ENCODE measurements around the gene TBC1D22A.

DNA sequence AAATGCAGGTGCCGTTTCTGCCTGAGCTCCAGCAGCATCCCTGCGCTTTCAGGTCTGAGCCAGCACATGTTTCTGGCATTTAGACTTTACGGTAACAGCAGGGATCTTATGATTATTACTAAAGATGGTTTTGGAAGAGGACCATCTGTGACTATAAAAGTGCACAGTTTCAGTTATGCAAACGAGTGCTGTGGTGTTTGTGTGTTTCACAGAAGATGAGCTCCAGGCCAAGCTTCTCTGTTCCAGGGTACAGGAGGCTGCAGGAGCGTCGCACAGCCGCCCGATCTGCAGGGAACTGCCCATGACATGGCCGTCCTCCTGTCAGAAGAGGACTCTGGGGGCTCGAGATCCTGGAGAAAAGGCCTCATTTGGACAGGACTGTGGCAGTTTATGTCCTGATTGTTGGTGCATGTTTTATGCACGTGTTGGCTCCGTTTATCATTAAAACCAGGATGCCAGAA lies 297.3 kb downstream of the TBC1D22A start:
- TF ChIP-seq, protein P1, sequence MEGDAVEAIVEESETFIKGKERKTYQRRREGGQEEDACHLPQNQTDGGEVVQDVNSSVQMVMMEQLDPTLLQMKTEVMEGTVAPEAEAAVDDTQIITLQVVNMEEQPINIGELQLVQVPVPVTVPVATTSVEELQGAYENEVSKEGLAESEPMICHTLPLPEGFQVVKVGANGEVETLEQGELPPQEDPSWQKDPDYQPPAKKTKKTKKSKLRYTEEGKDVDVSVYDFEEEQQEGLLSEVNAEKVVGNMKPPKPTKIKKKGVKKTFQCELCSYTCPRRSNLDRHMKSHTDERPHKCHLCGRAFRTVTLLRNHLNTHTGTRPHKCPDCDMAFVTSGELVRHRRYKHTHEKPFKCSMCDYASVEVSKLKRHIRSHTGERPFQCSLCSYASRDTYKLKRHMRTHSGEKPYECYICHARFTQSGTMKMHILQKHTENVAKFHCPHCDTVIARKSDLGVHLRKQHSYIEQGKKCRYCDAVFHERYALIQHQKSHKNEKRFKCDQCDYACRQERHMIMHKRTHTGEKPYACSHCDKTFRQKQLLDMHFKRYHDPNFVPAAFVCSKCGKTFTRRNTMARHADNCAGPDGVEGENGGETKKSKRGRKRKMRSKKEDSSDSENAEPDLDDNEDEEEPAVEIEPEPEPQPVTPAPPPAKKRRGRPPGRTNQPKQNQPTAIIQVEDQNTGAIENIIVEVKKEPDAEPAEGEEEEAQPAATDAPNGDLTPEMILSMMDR (IDR thresholded peaks at IDR 0.05), result no peak
- no peak for TF ChIP-seq POLR2A (IDR thresholded peaks at IDR 0.05)
